NCI-H146 treated with DMSO at 0.1 percent for 48 hours (cell line): Measurements from ENCODE around the gene ECT2L.

Experiments
- DNase-seq: peaks from one replicate; lab custom pipeline; 2025; ENCODE audit not compliant: unreplicated experiment; lab: John Stamatoyannopoulos, UW

The ECT2L gene

GRCh38 chr6:138795809-138796603 lies at the start of gene ECT2L:
TSS of gene ECT2L (plus strand) at chr6:138796087. CDS start at chr6:138813275, 17,188 bp downstream.
- DNase-seq: peak; percentile 74

GRCh38 chr6:138752017-138752416 lies 43.9 kb upstream of the ECT2L start:
- no peak for DNase-seq

GRCh38 chr6:138757136-138757535 lies 38.8 kb upstream of the ECT2L start:
- no peak for DNase-seq

GRCh38 chr6:138765896-138766655 lies 29.8 kb upstream of the ECT2L start:
- peak; percentile 62 for DNase-seq

GRCh38 chr6:138769102-138769676 lies 26.7 kb upstream of the ECT2L start:
- DNase-seq: no peak

- no peak for DNase-seq
Observed at GRCh38 chr6:138772596-138773176, 23.2 kb upstream of the ECT2L start.

GRCh38 chr6:138773177-138774091 lies 22.5 kb upstream of the ECT2L start, which contains the start of gene CCDC28A:
TSS of gene CCDC28A (plus strand) at chr6:138773769. CDS start at chr6:138776121, 2,352 bp downstream.
- peak; percentile 99 for DNase-seq

GRCh38 chr6:138774370-138774769 lies 21.5 kb upstream of the ECT2L start:
- DNase-seq: no peak

- DNase-seq: no peak
Observed at GRCh38 chr6:138776659-138777058, 19.2 kb upstream of the ECT2L start.

- no peak for DNase-seq
Observed at GRCh38 chr6:138778331-138778730, 17.6 kb upstream of the ECT2L start.

GRCh38 chr6:138782243-138782642 lies 13.6 kb upstream of the ECT2L start:
- DNase-seq: no peak

- no peak for DNase-seq
Observed at GRCh38 chr6:138785079-138785478, 10.8 kb upstream of the ECT2L start.

- DNase-seq: no peak
Observed at GRCh38 chr6:138785980-138786379, 9.9 kb upstream of the ECT2L start.

GRCh38 chr6:138787138-138787537 lies 8.7 kb upstream of the ECT2L start:
- no peak for DNase-seq

GRCh38 chr6:138796771-138797170 lies 884 bp downstream of the ECT2L start:
- no peak for DNase-seq

GRCh38 chr6:138797806-138798446 lies 2.0 kb downstream of the ECT2L start:
- DNase-seq: no peak

GRCh38 chr6:138800377-138801150 lies 4.7 kb downstream of the ECT2L start:
- peak; percentile 28 for DNase-seq

- no peak for DNase-seq
Observed at GRCh38 chr6:138803331-138803730, 7.4 kb downstream of the ECT2L start.

- DNase-seq: no peak
Observed at GRCh38 chr6:138803861-138804260, 8.0 kb downstream of the ECT2L start.
